ENCODE results near the gene TET1. TPM values are rescaled to one million over a fixed set of nuclear protein-coding genes. Genes with fewer than 3 reads are reported as not detected.
"Not testable (repeated sequence)": the region's sequence is repeated elsewhere in the genome, so short reads cannot be mapped to it uniquely, and the experiment has no call there.

Gene TET1
- total and polyA plus RNA-seq, 2 donors: 0.82 to 6.4 TPM

- Histone ChIP-seq H3K27me3 (ENCODE audit: control insufficient read depth in 2 of 2, insufficient read depth in 1 of 2, low read length in 1 of 2) (no peaks in the 10 kb centered on the region), H3K36me3 (ENCODE audit: control insufficient read depth in 2 of 2, insufficient read depth in 2 of 2, low read length in 1 of 2) (peaks cover 48 to 88% of the 10 kb centered on the region in 2 donors), H3K4me3 (ENCODE audit: low read length in 2 of 2) (no peak overlapping the region), H3K9me3 (ENCODE audit: control insufficient read depth in 2 of 2, insufficient read depth in 1 of 2, low read length in 1 of 2) (no peaks in the 10 kb centered on the region), H3K27ac (ENCODE audit: low read depth in 1 of 2, low read length in 1 of 2) (no peak overlapping the region), H3K4me1 (ENCODE audit: control insufficient read depth in 2 of 2, insufficient read depth in 2 of 2, low read length in 2 of 2) (no peaks in the 10 kb centered on the region)
- DNase-seq (ENCODE audit: low read depth in 6 of 9, low spot score in 9 of 9): no peak
- WGBS: 98% methylated on average over 8 of the region's 8 CpGs
These were observed 172.5 kb downstream of the TET1 start for GRCh38 chr10:68732651-68733050.

- H3K9me3 ChIP-seq (ENCODE audit: control insufficient read depth in 2 of 2, insufficient read depth in 1 of 2, low read length in 1 of 2): no peaks in the 10 kb centered on the region
- no peaks in the 10 kb centered on the region for H3K4me1 ChIP-seq (ENCODE audit: control insufficient read depth in 2 of 2, insufficient read depth in 2 of 2, low read length in 2 of 2)
- peaks cover 55 to 92% of the 10 kb centered on the region in 2 donors for H3K36me3 ChIP-seq (ENCODE audit: control insufficient read depth in 2 of 2, insufficient read depth in 2 of 2, low read length in 1 of 2)
- H3K4me3 ChIP-seq (ENCODE audit: low read length in 2 of 2): no peak overlapping the region
- DNase-seq (ENCODE audit: low read depth in 6 of 9, low spot score in 9 of 9): no peak
- 98% methylated on average over 7 of the region's 7 CpGs for WGBS
- no peak overlapping the region for H3K27ac ChIP-seq (ENCODE audit: low read depth in 1 of 2, low read length in 1 of 2)
- H3K27me3 ChIP-seq (ENCODE audit: control insufficient read depth in 2 of 2, insufficient read depth in 1 of 2, low read length in 1 of 2): no peaks in the 10 kb centered on the region
These were observed 174.2 kb downstream of the TET1 start for GRCh38 chr10:68734349-68734748.

- Histone ChIP-seq H3K27ac (ENCODE audit: low read depth in 1 of 2, low read length in 1 of 2) (no peak overlapping the region), H3K9me3 (ENCODE audit: control insufficient read depth in 2 of 2, insufficient read depth in 1 of 2, low read length in 1 of 2) (no peaks in the 10 kb centered on the region), H3K4me3 (ENCODE audit: low read length in 2 of 2) (no peak overlapping the region), H3K4me1 (ENCODE audit: control insufficient read depth in 2 of 2, insufficient read depth in 2 of 2, low read length in 2 of 2) (no peaks in the 10 kb centered on the region), H3K27me3 (ENCODE audit: control insufficient read depth in 2 of 2, insufficient read depth in 1 of 2, low read length in 1 of 2) (no peaks in the 10 kb centered on the region), H3K36me3 (ENCODE audit: control insufficient read depth in 2 of 2, insufficient read depth in 2 of 2, low read length in 1 of 2) (peaks cover 49 to 92% of the 10 kb centered on the region in 2 donors)
- no peak for DNase-seq (ENCODE audit: low read depth in 6 of 9, low spot score in 9 of 9)
- WGBS: 93% methylated on average over 6 of the region's 6 CpGs
These were observed 175.0 kb downstream of the TET1 start for GRCh38 chr10:68735119-68735518.

GRCh38 chr10:68735739-68736138 lies 175.6 kb downstream of the TET1 start:
- not testable (repeated sequence) for H3K4me3 ChIP-seq (ENCODE audit: low read length in 2 of 2); H3K27me3 ChIP-seq (ENCODE audit: control insufficient read depth in 2 of 2, insufficient read depth in 1 of 2, low read length in 1 of 2); H3K27ac ChIP-seq (ENCODE audit: low read depth in 1 of 2, low read length in 1 of 2); DNase-seq (ENCODE audit: low read depth in 6 of 9, low spot score in 9 of 9); H3K9me3 ChIP-seq (ENCODE audit: control insufficient read depth in 2 of 2, insufficient read depth in 1 of 2, low read length in 1 of 2); H3K4me1 ChIP-seq (ENCODE audit: control insufficient read depth in 2 of 2, insufficient read depth in 2 of 2, low read length in 2 of 2)
- WGBS: 85% methylated on average over 7 of the region's 7 CpGs
- peaks cover 44 to 91% of the 10 kb centered on the region in 2 donors for H3K36me3 ChIP-seq (ENCODE audit: control insufficient read depth in 2 of 2, insufficient read depth in 2 of 2, low read length in 1 of 2)

GRCh38 chr10:68740676-68741075 lies 180.5 kb downstream of the TET1 start:
- not testable (repeated sequence) for H3K9me3 ChIP-seq (ENCODE audit: control insufficient read depth in 2 of 2, insufficient read depth in 1 of 2, low read length in 1 of 2); H3K4me1 ChIP-seq (ENCODE audit: control insufficient read depth in 2 of 2, insufficient read depth in 2 of 2, low read length in 2 of 2); H3K27ac ChIP-seq (ENCODE audit: low read depth in 1 of 2, low read length in 1 of 2); DNase-seq (ENCODE audit: low read depth in 6 of 9, low spot score in 9 of 9); H3K27me3 ChIP-seq (ENCODE audit: control insufficient read depth in 2 of 2, insufficient read depth in 1 of 2, low read length in 1 of 2); H3K4me3 ChIP-seq (ENCODE audit: low read length in 2 of 2)
- H3K36me3 ChIP-seq (ENCODE audit: control insufficient read depth in 2 of 2, insufficient read depth in 2 of 2, low read length in 1 of 2): peaks cover 47 to 83% of the 10 kb centered on the region in 2 donors
- WGBS: 99% methylated on average over 5 of the region's 5 CpGs

GRCh38 chr10:68742397-68742796 lies 182.3 kb downstream of the TET1 start:
- no peak for DNase-seq (ENCODE audit: low read depth in 6 of 9, low spot score in 9 of 9)
- Histone ChIP-seq H3K4me1 (ENCODE audit: control insufficient read depth in 2 of 2, insufficient read depth in 2 of 2, low read length in 2 of 2) (no peaks in the 10 kb centered on the region), H3K27ac (ENCODE audit: low read depth in 1 of 2, low read length in 1 of 2) (no peak overlapping the region), H3K4me3 (ENCODE audit: low read length in 2 of 2) (no peak overlapping the region), H3K9me3 (ENCODE audit: control insufficient read depth in 2 of 2, insufficient read depth in 1 of 2, low read length in 1 of 2) (no peaks in the 10 kb centered on the region), H3K36me3 (ENCODE audit: control insufficient read depth in 2 of 2, insufficient read depth in 2 of 2, low read length in 1 of 2) (peaks cover 42 to 82% of the 10 kb centered on the region in 2 donors), H3K27me3 (ENCODE audit: control insufficient read depth in 2 of 2, insufficient read depth in 1 of 2, low read length in 1 of 2) (no peaks in the 10 kb centered on the region)
- WGBS: 77% methylated on average over 6 of the region's 6 CpGs

Other genes starting within 250 kb of the TET1 start
- 22.9 TPM for gene HNRNPH3, start 228.3 kb upstream of the TET1 start, total RNA-seq
- 212 TPM for gene HNRNPH3, start 228.3 kb upstream of the TET1 start, polyA plus RNA-seq
- 1.7 TPM for gene PBLD, start 227.4 kb upstream of the TET1 start, total RNA-seq
- 2.5 TPM for gene PBLD, start 227.4 kb upstream of the TET1 start, polyA plus RNA-seq
- 11.5 TPM for gene RUFY2, start 153.1 kb upstream of the TET1 start, total RNA-seq
- gene RUFY2, start 153.1 kb upstream of the TET1 start, polyA plus RNA-seq: 12.2 TPM
- 21.5 TPM for gene DNA2, start 88.4 kb upstream of the TET1 start, total RNA-seq
- 3.5 TPM for gene DNA2, start 88.4 kb upstream of the TET1 start, polyA plus RNA-seq
- gene SLC25A16, start 32.8 kb upstream of the TET1 start, total RNA-seq: 18.7 TPM
- gene SLC25A16, start 32.8 kb upstream of the TET1 start, polyA plus RNA-seq: 12.8 TPM
- 68.7 TPM for gene CCAR1, start 160.9 kb downstream of the TET1 start, total RNA-seq
- 118 TPM for gene CCAR1, start 160.9 kb downstream of the TET1 start, polyA plus RNA-seq

Measured in thymus (tissue), 11 donors.